ENCODE results near the gene KLHL11.
A peak's percentile ranks its signal among the peaks of the same experiment; 100 is the strongest.

The KLHL11 gene

GRCh38 chr17:41907185-41907556 is 41.9 kb upstream of the KLHL11 start:
- ATAC-seq: peak; percentile 67

DNA sequence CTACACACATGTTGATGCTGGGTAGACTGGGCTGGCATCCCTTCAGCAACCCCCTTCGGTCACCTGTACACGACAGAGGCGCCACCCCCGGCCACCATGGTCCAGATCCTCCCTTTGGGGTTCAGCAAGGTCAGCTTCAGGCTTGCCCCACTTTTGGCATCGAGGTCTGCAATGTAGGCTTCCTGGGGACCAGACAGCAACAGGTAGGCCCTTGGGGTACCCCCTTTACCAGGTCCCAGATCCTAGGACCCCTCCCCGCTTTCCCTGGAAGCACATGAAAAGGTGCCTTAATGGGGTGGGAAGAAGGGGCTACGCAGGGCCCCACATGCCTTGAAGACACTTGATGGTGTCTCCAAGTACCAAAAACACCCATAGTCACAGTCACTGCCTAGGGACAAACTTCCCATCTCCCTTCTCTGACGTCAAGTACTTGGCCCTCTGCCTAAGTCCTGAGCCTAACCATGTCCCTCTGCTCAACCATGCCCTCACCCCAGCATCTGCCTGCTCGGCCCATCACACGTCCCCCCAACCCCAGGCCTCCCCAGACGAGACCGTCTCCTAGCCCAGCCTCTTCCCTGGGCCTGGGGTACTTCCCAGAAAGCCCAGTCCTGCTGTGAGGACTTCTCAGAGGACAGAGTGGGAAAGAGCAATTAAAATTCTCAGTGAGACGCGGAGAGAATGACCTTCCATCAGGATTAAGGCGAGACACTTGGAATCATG is 41.4 kb upstream of the KLHL11 start:
- peak; percentile 51 for ATAC-seq
- TF ChIP-seq PPARA (CRISPR knock-in tag; IDR thresholded peaks at IDR 0.05; ENCODE audit: borderline replicate concordance): no peak
- TF ChIP-seq ZFP3 (CRISPR knock-in tag; IDR thresholded peaks at IDR 0.05): 0 out of 2 replicates have a peak, but pooled peaks have one; percentile 19
- TF ChIP-seq ZNF8 (CRISPR knock-in tag; IDR thresholded peaks at IDR 0.05): no peak

More at GRCh38 chr17:41907185-41907556, 41.9 kb upstream of the KLHL11 start:
- TF ChIP-seq, protein P1, sequence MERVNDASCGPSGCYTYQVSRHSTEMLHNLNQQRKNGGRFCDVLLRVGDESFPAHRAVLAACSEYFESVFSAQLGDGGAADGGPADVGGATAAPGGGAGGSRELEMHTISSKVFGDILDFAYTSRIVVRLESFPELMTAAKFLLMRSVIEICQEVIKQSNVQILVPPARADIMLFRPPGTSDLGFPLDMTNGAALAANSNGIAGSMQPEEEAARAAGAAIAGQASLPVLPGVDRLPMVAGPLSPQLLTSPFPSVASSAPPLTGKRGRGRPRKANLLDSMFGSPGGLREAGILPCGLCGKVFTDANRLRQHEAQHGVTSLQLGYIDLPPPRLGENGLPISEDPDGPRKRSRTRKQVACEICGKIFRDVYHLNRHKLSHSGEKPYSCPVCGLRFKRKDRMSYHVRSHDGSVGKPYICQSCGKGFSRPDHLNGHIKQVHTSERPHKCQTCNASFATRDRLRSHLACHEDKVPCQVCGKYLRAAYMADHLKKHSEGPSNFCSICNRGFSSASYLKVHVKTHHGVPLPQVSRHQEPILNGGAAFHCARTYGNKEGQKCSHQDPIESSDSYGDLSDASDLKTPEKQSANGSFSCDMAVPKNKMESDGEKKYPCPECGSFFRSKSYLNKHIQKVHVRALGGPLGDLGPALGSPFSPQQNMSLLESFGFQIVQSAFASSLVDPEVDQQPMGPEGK (CRISPR knock-in tag; IDR thresholded peaks at IDR 0.05; ENCODE audit: borderline replicate concordance): peak; percentile 79; the same call in 1 of the 2 replicates
- TF ChIP-seq ESRRG (CRISPR knock-in tag; IDR thresholded peaks at IDR 0.05) (no peak), RARB (CRISPR knock-in tag; IDR thresholded peaks at IDR 0.05) (0 out of 2 replicates have a peak, but pooled peaks have one; percentile 38), ZNF8 (CRISPR knock-in tag; IDR thresholded peaks at IDR 0.05) (no peak), GLIS3 (CRISPR knock-in tag; IDR thresholded peaks at IDR 0.05) (no peak), ZFP30 (CRISPR knock-in tag; IDR thresholded peaks at IDR 0.05) (no peak), ISL1 (CRISPR knock-in tag; IDR thresholded peaks at IDR 0.05) (peak; percentile 97), TOX (CRISPR knock-in tag; IDR thresholded peaks at IDR 0.05; ENCODE audit: borderline replicate concordance) (peak; percentile 64; the same call in 1 of the 2 replicates), PPARA (CRISPR knock-in tag; IDR thresholded peaks at IDR 0.05; ENCODE audit: borderline replicate concordance) (no peak)
- TF ChIP-seq, protein P2, sequence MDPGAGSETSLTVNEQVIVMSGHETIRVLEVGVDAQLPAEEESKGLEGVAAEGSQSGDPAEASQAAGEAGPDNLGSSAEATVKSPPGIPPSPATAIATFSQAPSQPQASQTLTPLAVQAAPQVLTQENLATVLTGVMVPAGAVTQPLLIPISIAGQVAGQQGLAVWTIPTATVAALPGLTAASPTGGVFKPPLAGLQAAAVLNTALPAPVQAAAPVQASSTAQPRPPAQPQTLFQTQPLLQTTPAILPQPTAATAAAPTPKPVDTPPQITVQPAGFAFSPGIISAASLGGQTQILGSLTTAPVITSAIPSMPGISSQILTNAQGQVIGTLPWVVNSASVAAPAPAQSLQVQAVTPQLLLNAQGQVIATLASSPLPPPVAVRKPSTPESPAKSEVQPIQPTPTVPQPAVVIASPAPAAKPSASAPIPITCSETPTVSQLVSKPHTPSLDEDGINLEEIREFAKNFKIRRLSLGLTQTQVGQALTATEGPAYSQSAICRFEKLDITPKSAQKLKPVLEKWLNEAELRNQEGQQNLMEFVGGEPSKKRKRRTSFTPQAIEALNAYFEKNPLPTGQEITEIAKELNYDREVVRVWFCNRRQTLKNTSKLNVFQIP (CRISPR knock-in tag; IDR thresholded peaks at IDR 0.05; ENCODE audit: borderline replicate concordance, low read depth): no peak
- TF ChIP-seq, protein P3, sequence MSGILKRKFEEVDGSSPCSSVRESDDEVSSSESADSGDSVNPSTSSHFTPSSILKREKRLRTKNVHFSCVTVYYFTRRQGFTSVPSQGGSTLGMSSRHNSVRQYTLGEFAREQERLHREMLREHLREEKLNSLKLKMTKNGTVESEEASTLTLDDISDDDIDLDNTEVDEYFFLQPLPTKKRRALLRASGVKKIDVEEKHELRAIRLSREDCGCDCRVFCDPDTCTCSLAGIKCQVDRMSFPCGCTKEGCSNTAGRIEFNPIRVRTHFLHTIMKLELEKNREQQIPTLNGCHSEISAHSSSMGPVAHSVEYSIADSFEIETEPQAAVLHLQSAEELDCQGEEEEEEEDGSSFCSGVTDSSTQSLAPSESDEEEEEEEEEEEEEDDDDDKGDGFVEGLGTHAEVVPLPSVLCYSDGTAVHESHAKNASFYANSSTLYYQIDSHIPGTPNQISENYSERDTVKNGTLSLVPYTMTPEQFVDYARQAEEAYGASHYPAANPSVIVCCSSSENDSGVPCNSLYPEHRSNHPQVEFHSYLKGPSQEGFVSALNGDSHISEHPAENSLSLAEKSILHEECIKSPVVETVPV (CRISPR knock-in tag; IDR thresholded peaks at IDR 0.05): no peak
- TF ChIP-seq, protein P4, sequence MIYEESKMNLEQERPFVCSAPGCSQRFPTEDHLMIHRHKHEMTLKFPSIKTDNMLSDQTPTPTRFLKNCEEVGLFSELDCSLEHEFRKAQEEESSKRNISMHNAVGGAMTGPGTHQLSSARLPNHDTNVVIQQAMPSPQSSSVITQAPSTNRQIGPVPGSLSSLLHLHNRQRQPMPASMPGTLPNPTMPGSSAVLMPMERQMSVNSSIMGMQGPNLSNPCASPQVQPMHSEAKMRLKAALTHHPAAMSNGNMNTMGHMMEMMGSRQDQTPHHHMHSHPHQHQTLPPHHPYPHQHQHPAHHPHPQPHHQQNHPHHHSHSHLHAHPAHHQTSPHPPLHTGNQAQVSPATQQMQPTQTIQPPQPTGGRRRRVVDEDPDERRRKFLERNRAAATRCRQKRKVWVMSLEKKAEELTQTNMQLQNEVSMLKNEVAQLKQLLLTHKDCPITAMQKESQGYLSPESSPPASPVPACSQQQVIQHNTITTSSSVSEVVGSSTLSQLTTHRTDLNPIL (CRISPR knock-in tag; IDR thresholded peaks at IDR 0.05; ENCODE audit: low read depth): 0 out of 2 replicates have a peak, but pooled peaks have one; percentile 21

- ATAC-seq: no peak
- TF ChIP-seq, protein P2 (CRISPR knock-in tag; IDR thresholded peaks at IDR 0.05; ENCODE audit: borderline replicate concordance, low read depth): no peak
- no peak for TF ChIP-seq ZC3H10 (CRISPR knock-in tag; IDR thresholded peaks at IDR 0.05)
- TF ChIP-seq TSHZ2 (CRISPR knock-in tag; IDR thresholded peaks at IDR 0.05): no peak
- TF ChIP-seq ESRRG (CRISPR knock-in tag; IDR thresholded peaks at IDR 0.05): no peak
- TF ChIP-seq, protein P4 (CRISPR knock-in tag; IDR thresholded peaks at IDR 0.05; ENCODE audit: low read depth): no peak
- TF ChIP-seq ISL1 (CRISPR knock-in tag; IDR thresholded peaks at IDR 0.05): no peak
- TF ChIP-seq GLIS3 (CRISPR knock-in tag; IDR thresholded peaks at IDR 0.05): no peak
- no peak for TF ChIP-seq BACH2 (CRISPR knock-in tag; IDR thresholded peaks at IDR 0.05; ENCODE audit: borderline replicate concordance)
- TF ChIP-seq SNAI2 (CRISPR knock-in tag; IDR thresholded peaks at IDR 0.05): no peak
- no peak for TF ChIP-seq TCF4 (CRISPR knock-in tag; IDR thresholded peaks at IDR 0.05; ENCODE audit: borderline replicate concordance)
- TF ChIP-seq CSDC2 (CRISPR knock-in tag; IDR thresholded peaks at IDR 0.05): no peak
- TF ChIP-seq TOX (CRISPR knock-in tag; IDR thresholded peaks at IDR 0.05; ENCODE audit: borderline replicate concordance): no peak
- no peak for TF ChIP-seq RARB (CRISPR knock-in tag; IDR thresholded peaks at IDR 0.05)
- no peak for TF ChIP-seq ZFP3 (CRISPR knock-in tag; IDR thresholded peaks at IDR 0.05)
- TF ChIP-seq ARNTL (CRISPR knock-in tag; IDR thresholded peaks at IDR 0.05; ENCODE audit: borderline replicate concordance, low read depth): no peak
Observed at GRCh38 chr17:41905172-41905571, 39.9 kb upstream of the KLHL11 start.
